MCF 10A (cell line): ENCODE measurements around the gene DPEP1. TPM values are rescaled to one million over a fixed set of nuclear protein-coding genes. Genes with fewer than 3 reads are reported as not detected.

Source experiments
- BruUV-seq: library from RNA; stranded (reverse); fragments of 400-500 nt; replicated peaks from 2 replicates; lab custom pipeline; 2021; lab: Mats Ljungman, UMichigan
- CTCF ChIA-PET: fragments of 300-600 bp; sonication (Branson Sonifier 250); formaldehyde crosslinking; extraction: SDS; loops from one replicate; lab custom pipeline; 2021; ENCODE audit warnings: antibody characterized with exemption, inconsistent platforms; lab: Yijun Ruan, JAX
- POLR2A ChIA-PET: fragments of 300-600, 350-650 bp; sonication (Branson Sonifier 250); formaldehyde crosslinking; extraction: SDS; loops from one replicate; lab custom pipeline; 2020; ENCODE audit warnings: antibody characterized with exemption, inconsistent platforms; lab: Yijun Ruan, JAX
- DNase-seq: peaks from one replicate; pipeline ENCODE4 v3.0.0-alpha.2; 2018; ENCODE audit not compliant: unreplicated experiment
- H3K27ac Mint-ChIP-seq: one replicate; pipeline ENCODE4 v1.8.0; 2022; ENCODE audit warnings: mild to moderate bottlenecking, low read depth, mixed read lengths; ENCODE audit not compliant: unreplicated experiment
- H3K27me3 Mint-ChIP-seq: one replicate; pipeline ENCODE4 v1.8.0; 2022; ENCODE audit warnings: mixed read lengths; ENCODE audit not compliant: insufficient read depth, unreplicated experiment
- H3K36me3 Mint-ChIP-seq: one replicate; pipeline ENCODE4 v1.8.0; 2022; ENCODE audit warnings: mild to moderate bottlenecking, moderate library complexity, mixed read lengths; ENCODE audit not compliant: insufficient read depth, unreplicated experiment
- H3K4me1 Mint-ChIP-seq: one replicate; pipeline ENCODE4 v1.8.0; 2022; ENCODE audit warnings: mixed read lengths; ENCODE audit not compliant: insufficient read depth, unreplicated experiment
- H3K4me3 Mint-ChIP-seq: one replicate; pipeline ENCODE4 v1.8.0; 2022; ENCODE audit warnings: mild to moderate bottlenecking, moderate library complexity, mixed read lengths; ENCODE audit not compliant: unreplicated experiment
- H3K9me3 Mint-ChIP-seq: one replicate; pipeline ENCODE4 v1.8.0; 2022; ENCODE audit warnings: mixed read lengths; ENCODE audit not compliant: unreplicated experiment
- CTCF ChIP-seq: fragments of 200-600 bp; IDR thresholded peaks from one replicate; pipeline ENCODE4 v1.8.0; 2022; ENCODE audit warnings: antibody characterized with exemption, mild to moderate bottlenecking; ENCODE audit not compliant: unreplicated experiment
- intact Hi-C: fragments of 100-400 bp; cut with micrococcal nuclease; formaldehyde crosslinking; loops from 2 replicates; pipeline ENCODE4 v1.14.1; 2022
- total RNA-seq: library from RNA; stranded (reverse); gene quantifications from 2 replicates; pipeline ENCODE4 v1.2.3, GENCODE V29; 2022

DPEP1 gene
- total RNA-seq, 1 experiment from 2014 or later, result 0.82 TPM

GRCh38 chr16:89583197-89583894 is 30.1 kb upstream of the DPEP1 start:
- Mint-ChIP-seq H3K36me3 (peaks cover 14% of the 10 kb centered on the region), H3K4me3 (no peak overlapping the region), H3K27me3 (no peaks in the 10 kb centered on the region), H3K4me1 (no peaks in the 10 kb centered on the region), H3K9me3 (no peaks in the 10 kb centered on the region), H3K27ac (no peak overlapping the region)
- no peak for DNase-seq
- intact Hi-C loops, result no loop called here
- ChIA-PET POLR2A (no interaction called here), CTCF (interaction anchor here (1.8 kb wide), 1 partner anchor 31 kb away, joined by 6 read pairs; no protein-coding TSS in a partner anchor)
- no TSS peak for BruUV-seq
- no peak for TF ChIP-seq CTCF

- Mint-ChIP-seq H3K27me3 (no peaks in the 10 kb centered on the region), H3K4me3 (no peak overlapping the region), H3K27ac (no peak overlapping the region), H3K4me1 (no peaks in the 10 kb centered on the region), H3K36me3 (peaks cover 7% of the 10 kb centered on the region), H3K9me3 (no peaks in the 10 kb centered on the region)
- POLR2A ChIA-PET, result interaction anchor here (0.6 kb wide), 1 partner anchor 17 kb away, joined by 3 read pairs; no protein-coding TSS in a partner anchor
- CTCF ChIA-PET, result interaction anchor here (0.6 to 1.8 kb wide), 4 partner anchors 14 to 85 kb away, joined by 3 to 6 read pairs (median 4); no protein-coding TSS in a partner anchor
- no TSS peak for BruUV-seq
- no peak for TF ChIP-seq CTCF
- intact Hi-C loops, result no loop called here
- DNase-seq, result no peak
Measured at GRCh38 chr16:89583895-89584644, 29.4 kb upstream of the DPEP1 start.

- TF ChIP-seq CTCF, result no peak
- Mint-ChIP-seq H3K4me3 (no peak overlapping the region), H3K4me1 (no peaks in the 10 kb centered on the region), H3K36me3 (peaks cover 7% of the 10 kb centered on the region), H3K27ac (no peak overlapping the region), H3K27me3 (no peaks in the 10 kb centered on the region), H3K9me3 (no peaks in the 10 kb centered on the region)
- no TSS peak for BruUV-seq
- intact Hi-C loops, result no loop called here
- no peak for DNase-seq
- ChIA-PET POLR2A (interaction anchor here (0.5 to 0.6 kb wide), 2 partner anchors 18 to 96 kb away, joined by 3 read pairs; no protein-coding TSS in a partner anchor), CTCF (interaction anchor here (0.6 to 1.8 kb wide), 3 partner anchors 13 to 43 kb away, joined by 3 to 6 read pairs (median 4); no protein-coding TSS in a partner anchor)
Measured at GRCh38 chr16:89584768-89585549, 28.5 kb upstream of the DPEP1 start.
